Activated naive CD8-positive, alpha-beta T cell treated with anti-CD3 and anti-CD28 coated beads, Interleukin-2, amount 10 ng/mL, durations not matched to agents 7 days and 5 days (primary cell): Measurements from ENCODE around the gene UNC5CL. TPM values are rescaled to one million over a fixed set of nuclear protein-coding genes. Genes with fewer than 3 reads are reported as not detected.

Experiments used
- ATAC-seq: fragments of 150-1000 bp; cut with Tn5 transposase; one replicate; pipeline ENCODE4 v1.10.0; 2021; ENCODE audit warnings: low read depth, moderate library complexity
- POLR2A ChIA-PET: fragments of 350-600 bp; sonication (Branson Sonifier 250); formaldehyde crosslinking; loops from one replicate; lab custom pipeline; 2021; ENCODE audit warnings: antibody characterized with exemption; lab: Charles Lee
- DNase-seq: peaks from one replicate; pipeline ENCODE4 v3.0.0; 2021
- H3K27ac Mint-ChIP-seq: one replicate; pipeline ENCODE4 v1.8.0; 2022; ENCODE audit warnings: mild to moderate bottlenecking, mixed read lengths
- H3K27me3 Mint-ChIP-seq: one replicate; pipeline ENCODE4 v1.8.0; 2022; ENCODE audit warnings: mild to moderate bottlenecking, moderate library complexity, mixed read lengths
- H3K36me3 Mint-ChIP-seq: one replicate; pipeline ENCODE4 v1.8.0; 2021; ENCODE audit warnings: mild to moderate bottlenecking, mixed read lengths
- H3K4me1 Mint-ChIP-seq: one replicate; pipeline ENCODE4 v1.8.0; 2021; ENCODE audit warnings: mixed read lengths
- H3K4me3 Mint-ChIP-seq: one replicate; pipeline ENCODE4 v1.8.0; 2022; ENCODE audit warnings: mild to moderate bottlenecking, moderate library complexity, mixed read lengths
- H3K9me3 Mint-ChIP-seq: one replicate; pipeline ENCODE4 v1.8.0; 2021; ENCODE audit warnings: mixed read lengths
- total RNA-seq, 2 experiments: library from RNA; stranded (reverse); gene quantifications; one replicate each; pipeline ENCODE4 v1.2.3, GENCODE V29; 2021

Gene UNC5CL
- total RNA-seq, 2 experiments from 2014 or later: 3.0 to 4.2 TPM

DNA sequence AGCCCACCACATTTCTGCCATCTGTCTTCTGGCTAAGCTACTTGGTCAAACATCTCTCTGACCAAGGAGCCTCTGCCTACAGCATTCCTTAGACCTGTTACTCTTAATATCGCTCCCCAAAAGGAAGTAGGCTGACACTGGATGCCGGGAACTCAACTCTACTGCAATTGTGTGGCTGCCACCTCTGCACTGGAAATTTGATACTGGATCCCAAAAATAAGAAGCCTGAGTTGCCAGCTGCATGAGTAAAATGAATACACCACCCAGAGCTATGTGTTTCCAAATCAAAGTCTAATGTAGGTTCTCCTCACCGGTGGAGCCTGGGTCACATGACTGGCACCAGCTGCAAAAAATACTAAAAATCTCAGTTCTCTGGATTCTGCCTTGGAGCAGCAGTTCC, 36.9 kb downstream of the UNC5CL start:
- Mint-ChIP-seq H3K9me3 (no peaks in the 10 kb centered on the region), H3K4me3 (no peak overlapping the region), H3K4me1 (peaks cover 8% of the 10 kb centered on the region), H3K36me3 (no peaks in the 10 kb centered on the region), H3K27ac (no peak overlapping the region), H3K27me3 (peaks cover 62% of the 10 kb centered on the region)
- ATAC-seq (no peak), DNase-seq (no peak)
- POLR2A ChIA-PET: no interaction called here

- no peaks in the 10 kb centered on the region for H3K36me3 Mint-ChIP-seq
- H3K9me3 Mint-ChIP-seq: no peaks in the 10 kb centered on the region
- ATAC-seq (no peak), DNase-seq (no peak)
- no peak overlapping the region for H3K4me3 Mint-ChIP-seq
- no peak overlapping the region for H3K27ac Mint-ChIP-seq
- POLR2A ChIA-PET: no interaction called here
- peaks cover 64% of the 10 kb centered on the region for H3K27me3 Mint-ChIP-seq
- peaks cover 3% of the 10 kb centered on the region for H3K4me1 Mint-ChIP-seq
These were observed 38.8 kb downstream of the UNC5CL start for GRCh38 chr6:41000248-41000647.

DNA sequence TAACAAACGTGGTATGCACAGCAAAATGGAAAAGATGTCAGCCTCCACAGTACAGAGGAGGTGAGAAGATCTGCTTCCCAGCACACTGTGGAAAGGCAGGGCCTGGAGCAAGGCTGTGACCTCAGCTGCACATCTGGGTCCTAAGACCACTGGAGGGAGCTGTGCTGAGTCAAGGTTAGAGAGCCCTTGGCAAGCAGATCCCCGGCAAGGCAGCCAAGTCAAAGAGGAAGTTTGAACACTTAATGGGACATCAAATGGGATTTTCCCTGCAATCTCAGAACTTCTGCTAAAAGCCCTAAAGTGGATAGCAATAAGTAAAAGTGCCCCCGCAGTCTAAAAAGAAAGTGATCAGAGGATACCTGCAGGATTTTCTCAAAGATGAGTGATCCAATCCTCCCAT, 39.5 kb downstream of the UNC5CL start:
- POLR2A ChIA-PET: no interaction called here
- Mint-ChIP-seq H3K9me3 (no peaks in the 10 kb centered on the region), H3K27me3 (peaks cover 59% of the 10 kb centered on the region), H3K4me1 (peaks cover 3% of the 10 kb centered on the region), H3K4me3 (no peak overlapping the region), H3K36me3 (no peaks in the 10 kb centered on the region), H3K27ac (no peak overlapping the region)
- no peak for DNase-seq
- ATAC-seq: no peak

DNA sequence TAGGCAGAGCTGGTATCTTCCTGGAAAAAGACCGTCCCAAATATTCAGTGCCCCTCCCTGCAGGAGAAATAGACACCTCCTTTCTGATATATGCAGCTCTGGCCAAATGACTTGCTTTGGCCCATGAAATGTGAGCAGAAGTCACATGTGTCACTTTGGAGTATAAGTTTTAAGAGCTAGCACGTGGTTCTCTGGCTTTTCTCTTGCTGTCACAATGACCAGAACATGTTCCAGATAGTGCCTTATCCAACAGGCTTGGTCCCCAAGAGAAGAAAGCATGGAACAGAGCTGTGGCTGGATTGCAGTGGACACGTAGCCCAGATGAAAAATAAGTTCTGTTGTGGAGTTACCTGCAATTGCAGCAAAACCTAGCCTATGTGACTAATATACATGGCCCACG, 40.4 kb downstream of the UNC5CL start:
- POLR2A ChIA-PET: no interaction called here
- H3K27me3 Mint-ChIP-seq: peaks cover 61% of the 10 kb centered on the region
- no peaks in the 10 kb centered on the region for H3K36me3 Mint-ChIP-seq
- no peak overlapping the region for H3K27ac Mint-ChIP-seq
- H3K9me3 Mint-ChIP-seq: no peaks in the 10 kb centered on the region
- no peak for ATAC-seq
- H3K4me3 Mint-ChIP-seq: no peak overlapping the region
- DNase-seq: no peak
- H3K4me1 Mint-ChIP-seq: peaks cover 3% of the 10 kb centered on the region

GRCh38 chr6:40997234-40997957, 41.6 kb downstream of the UNC5CL start:
- H3K27me3 Mint-ChIP-seq: peaks cover 62% of the 10 kb centered on the region
- no peak overlapping the region for H3K27ac Mint-ChIP-seq
- no peaks in the 10 kb centered on the region for H3K36me3 Mint-ChIP-seq
- POLR2A ChIA-PET: interaction anchor here (0.6 kb wide), 1 partner anchor 63 kb away, joined by 3 read pairs; no protein-coding TSS in a partner anchor
- no peak overlapping the region for H3K4me3 Mint-ChIP-seq
- ATAC-seq (no peak), DNase-seq (no peak)
- H3K4me1 Mint-ChIP-seq: peaks cover 3% of the 10 kb centered on the region
- no peaks in the 10 kb centered on the region for H3K9me3 Mint-ChIP-seq

DNA sequence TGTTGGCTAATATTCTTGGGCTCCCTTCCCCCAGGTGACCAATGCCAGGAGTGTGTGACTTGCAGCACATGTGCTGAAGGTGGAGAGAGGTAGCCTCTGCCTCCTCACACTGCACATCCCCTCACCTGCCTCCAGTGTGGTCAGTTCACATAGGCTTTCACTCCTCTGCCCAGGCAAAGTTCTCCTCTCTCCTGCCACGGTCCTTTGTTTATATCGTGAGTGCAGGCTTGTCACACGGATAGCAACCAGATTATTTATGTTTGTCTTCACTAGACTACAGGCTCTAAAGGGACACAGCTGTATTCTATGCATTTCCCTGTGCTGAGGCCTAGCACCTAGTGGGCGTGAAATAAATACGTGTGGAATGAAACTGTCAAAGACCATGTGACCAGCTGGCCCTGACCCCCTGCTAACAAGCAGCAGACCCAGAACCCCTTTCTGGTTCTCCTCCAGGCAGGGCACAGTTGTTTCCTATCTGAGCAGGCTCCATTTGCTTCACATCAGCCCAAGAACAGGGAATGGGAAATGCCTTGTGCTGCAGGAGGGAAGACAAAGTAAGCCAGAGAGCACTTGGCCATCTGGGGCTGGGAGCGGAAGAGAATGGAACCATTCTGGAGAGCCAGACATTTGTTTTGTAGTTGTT, 42.3 kb downstream of the UNC5CL start:
- ATAC-seq (no peak), DNase-seq (no peak)
- Mint-ChIP-seq H3K27me3 (peaks cover 62% of the 10 kb centered on the region), H3K4me1 (peaks cover 3% of the 10 kb centered on the region), H3K27ac (no peak overlapping the region), H3K4me3 (no peak overlapping the region), H3K36me3 (no peaks in the 10 kb centered on the region), H3K9me3 (no peaks in the 10 kb centered on the region)
- POLR2A ChIA-PET: no interaction called here

- no peaks in the 10 kb centered on the region for H3K9me3 Mint-ChIP-seq
- DNase-seq: no peak
- H3K27ac Mint-ChIP-seq: no peak overlapping the region
- H3K36me3 Mint-ChIP-seq: no peaks in the 10 kb centered on the region
- H3K4me1 Mint-ChIP-seq: peaks cover 1% of the 10 kb centered on the region
- peaks cover 45% of the 10 kb centered on the region for H3K27me3 Mint-ChIP-seq
- ATAC-seq: no peak
- H3K4me3 Mint-ChIP-seq: no peak overlapping the region
- POLR2A ChIA-PET: no interaction called here
These were observed 46.3 kb downstream of the UNC5CL start for GRCh38 chr6:40992746-40993145.

DNA sequence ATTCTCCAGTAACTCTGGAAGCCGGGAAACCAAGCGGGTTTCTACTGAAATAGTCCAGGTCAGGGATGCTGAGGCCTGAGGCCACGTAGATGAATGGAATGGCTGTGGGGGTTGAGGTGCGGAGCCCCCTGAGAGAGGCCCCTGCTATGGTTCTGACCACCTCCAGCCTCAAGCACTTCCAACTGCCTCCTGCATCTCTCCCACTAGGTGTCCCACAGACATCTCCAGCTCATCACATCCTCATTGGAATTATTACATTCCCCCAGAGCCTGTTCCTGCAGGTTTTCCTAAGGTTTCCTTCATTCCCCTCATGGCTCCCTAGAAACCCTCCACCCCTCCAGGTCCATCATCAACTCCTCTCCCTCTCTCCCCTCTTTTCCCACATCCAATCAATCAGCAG, 48.7 kb downstream of the UNC5CL start:
- POLR2A ChIA-PET: no interaction called here
- Mint-ChIP-seq H3K4me1 (no peaks in the 10 kb centered on the region), H3K27ac (no peak overlapping the region), H3K27me3 (peaks cover 43% of the 10 kb centered on the region), H3K36me3 (no peaks in the 10 kb centered on the region), H3K4me3 (no peak overlapping the region), H3K9me3 (no peaks in the 10 kb centered on the region)
- ATAC-seq: no peak
- no peak for DNase-seq

DNA sequence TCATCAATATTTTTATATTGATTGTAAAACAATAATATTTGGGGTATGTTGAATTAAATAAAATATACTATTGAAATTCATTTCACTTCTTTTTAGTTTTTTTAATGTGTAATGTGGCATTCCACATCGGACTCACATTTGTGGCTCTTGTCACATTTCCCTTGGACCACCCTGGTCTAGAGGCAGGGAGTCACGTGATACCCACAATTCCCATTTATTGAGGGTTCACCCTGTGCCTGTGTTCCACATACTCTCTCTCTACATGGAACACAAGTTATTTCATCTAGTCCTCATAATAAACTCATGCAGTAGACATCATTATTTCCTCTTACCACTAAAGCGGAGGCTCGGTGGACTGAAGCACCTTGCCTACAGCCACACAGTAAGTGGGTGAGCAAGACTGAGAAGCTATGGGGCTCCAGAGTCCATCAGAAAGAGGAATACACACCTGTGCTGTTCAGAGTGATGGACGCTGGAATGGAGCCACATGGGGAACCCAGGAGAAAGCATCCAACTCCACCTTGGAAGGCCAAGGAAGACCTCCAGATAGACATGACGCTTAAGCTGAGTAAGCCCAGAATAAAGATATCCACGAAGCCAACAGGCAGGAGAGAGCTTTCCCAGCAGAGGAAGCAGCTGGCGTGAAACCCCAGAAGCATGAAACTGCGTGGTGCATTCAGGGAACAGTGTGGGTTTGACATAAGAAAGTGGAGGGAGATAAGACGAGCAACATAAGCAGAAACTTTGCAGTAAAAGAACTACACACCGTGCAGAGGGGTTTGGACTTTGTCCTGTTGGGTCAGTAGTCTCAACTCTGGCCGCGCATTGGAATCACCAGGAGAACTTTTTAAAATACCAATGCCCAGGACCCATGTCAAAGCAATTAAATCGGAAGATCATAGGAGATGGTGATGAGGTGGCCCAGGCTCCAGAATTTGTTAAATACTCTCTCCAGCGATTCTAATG, 49.5 kb downstream of the UNC5CL start:
- no peak overlapping the region for H3K27ac Mint-ChIP-seq
- H3K27me3 Mint-ChIP-seq: peaks cover 43% of the 10 kb centered on the region
- DNase-seq (no peak), ATAC-seq (no peak)
- H3K36me3 Mint-ChIP-seq: no peaks in the 10 kb centered on the region
- H3K9me3 Mint-ChIP-seq: no peaks in the 10 kb centered on the region
- POLR2A ChIA-PET: no interaction called here
- no peak overlapping the region for H3K4me3 Mint-ChIP-seq
- H3K4me1 Mint-ChIP-seq: no peaks in the 10 kb centered on the region

DNA sequence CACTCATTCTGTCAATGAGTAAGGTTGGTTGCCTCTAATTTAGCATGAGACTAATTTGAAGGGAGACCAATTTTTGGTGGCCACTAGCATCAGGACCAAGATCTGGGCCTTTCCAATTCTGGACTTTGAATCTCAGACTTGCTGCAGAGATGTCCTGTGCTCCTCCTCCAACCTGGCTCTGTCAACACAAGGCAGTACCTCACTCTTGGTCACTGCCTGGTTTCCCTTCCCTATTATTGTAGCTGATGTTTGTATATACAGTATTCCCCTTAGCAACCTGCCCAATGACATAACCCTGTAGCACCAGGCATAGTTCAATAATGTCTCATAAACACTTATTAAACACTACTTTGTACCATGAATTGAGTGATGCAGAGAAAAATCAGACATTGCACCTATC, 50.4 kb downstream of the UNC5CL start:
- no peak for ATAC-seq
- Mint-ChIP-seq H3K27ac (no peak overlapping the region), H3K4me1 (no peaks in the 10 kb centered on the region), H3K27me3 (peaks cover 44% of the 10 kb centered on the region), H3K9me3 (no peaks in the 10 kb centered on the region), H3K36me3 (no peaks in the 10 kb centered on the region), H3K4me3 (no peak overlapping the region)
- DNase-seq: no peak
- POLR2A ChIA-PET: no interaction called here

- no peak for DNase-seq
- Mint-ChIP-seq H3K4me1 (no peaks in the 10 kb centered on the region), H3K27ac (no peak overlapping the region), H3K9me3 (no peaks in the 10 kb centered on the region), H3K4me3 (no peak overlapping the region), H3K27me3 (peaks cover 46% of the 10 kb centered on the region), H3K36me3 (no peaks in the 10 kb centered on the region)
- ATAC-seq: no peak
- POLR2A ChIA-PET: no interaction called here
These were observed 51.9 kb downstream of the UNC5CL start for GRCh38 chr6:40986921-40987819.

- peaks cover 44% of the 10 kb centered on the region for H3K27me3 Mint-ChIP-seq
- H3K4me1 Mint-ChIP-seq: no peaks in the 10 kb centered on the region
- no peak overlapping the region for H3K27ac Mint-ChIP-seq
- H3K9me3 Mint-ChIP-seq: no peaks in the 10 kb centered on the region
- POLR2A ChIA-PET: no interaction called here
- H3K4me3 Mint-ChIP-seq: no peak overlapping the region
- H3K36me3 Mint-ChIP-seq: no peaks in the 10 kb centered on the region
- ATAC-seq (no peak), DNase-seq (no peak)
These were observed 52.7 kb downstream of the UNC5CL start for GRCh38 chr6:40986364-40986763.

- no peak overlapping the region for H3K4me3 Mint-ChIP-seq
- no peak for ATAC-seq
- H3K4me1 Mint-ChIP-seq: no peaks in the 10 kb centered on the region
- DNase-seq: no peak
- H3K27me3 Mint-ChIP-seq: peaks cover 48% of the 10 kb centered on the region
- no peaks in the 10 kb centered on the region for H3K36me3 Mint-ChIP-seq
- H3K27ac Mint-ChIP-seq: no peak overlapping the region
- H3K9me3 Mint-ChIP-seq: no peaks in the 10 kb centered on the region
- POLR2A ChIA-PET: no interaction called here
These were observed 55.3 kb downstream of the UNC5CL start for GRCh38 chr6:40983752-40984151.
